ES-I3 (cell line): ENCODE measurements around the gene ATG7.
"Not testable (repeated sequence)": the region's sequence is repeated elsewhere in the genome, so short reads cannot be mapped to it uniquely, and the experiment has no call there.

Source experiments
- H3K36me3 ChIP-seq: 2 replicates; pipeline ENCODE4 v1.6.1; 2013; ENCODE audit warnings: mild to moderate bottlenecking, low read length, control low read depth, moderate library complexity; ENCODE audit not compliant: insufficient read depth
- H3K4me1 ChIP-seq: 2 replicates; pipeline ENCODE4 v1.6.1; 2013; ENCODE audit warnings: mild to moderate bottlenecking, control low read depth, low read length; ENCODE audit not compliant: insufficient read depth
- H3K9ac ChIP-seq: 2 replicates; pipeline ENCODE4 v1.6.1; 2013; ENCODE audit warnings: low read depth, mild to moderate bottlenecking, low read length, moderate library complexity
- H3K9me3 ChIP-seq: 2 replicates; pipeline ENCODE4 v1.6.1; 2013; ENCODE audit warnings: mild to moderate bottlenecking, low read length, moderate library complexity; ENCODE audit not compliant: control insufficient read depth, insufficient read depth

The ATG7 gene

GRCh38 chr3:11244121-11244677, 28.0 kb upstream of the ATG7 start:
- Histone ChIP-seq H3K36me3 (no peaks in the 10 kb centered on the region), H3K4me1 (no peaks in the 10 kb centered on the region), H3K9me3 (no peaks in the 10 kb centered on the region), H3K9ac (no peak overlapping the region)

DNA sequence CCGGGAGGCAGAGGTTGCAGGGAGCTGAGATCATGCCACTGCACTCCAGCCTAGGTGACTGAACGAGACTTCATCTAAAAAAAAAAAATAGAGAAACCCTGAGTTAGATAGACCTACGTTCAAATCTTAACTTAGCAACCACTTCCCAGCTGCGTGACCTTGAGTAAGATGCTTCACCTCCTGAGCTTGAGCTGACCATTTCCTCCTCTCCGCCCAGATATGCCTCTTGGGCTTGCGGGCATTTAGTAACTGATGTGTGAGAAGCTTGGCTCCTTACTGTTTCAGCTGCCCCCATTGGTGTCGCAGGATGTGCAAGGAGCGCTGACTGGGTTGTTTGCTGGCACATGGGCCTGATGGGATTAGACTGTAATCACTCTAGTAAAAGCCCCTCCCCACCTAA, 26.9 kb upstream of the ATG7 start:
- Histone ChIP-seq H3K4me1 (no peaks in the 10 kb centered on the region), H3K36me3 (no peaks in the 10 kb centered on the region), H3K9me3 (no peaks in the 10 kb centered on the region), H3K9ac (no peak overlapping the region)

- H3K9ac ChIP-seq, result no peak overlapping the region
- H3K4me1 ChIP-seq, result no peaks in the 10 kb centered on the region
- no peaks in the 10 kb centered on the region for H3K36me3 ChIP-seq
- no peaks in the 10 kb centered on the region for H3K9me3 ChIP-seq
Observed at GRCh38 chr3:11245827-11246662, 26.2 kb upstream of the ATG7 start.

DNA sequence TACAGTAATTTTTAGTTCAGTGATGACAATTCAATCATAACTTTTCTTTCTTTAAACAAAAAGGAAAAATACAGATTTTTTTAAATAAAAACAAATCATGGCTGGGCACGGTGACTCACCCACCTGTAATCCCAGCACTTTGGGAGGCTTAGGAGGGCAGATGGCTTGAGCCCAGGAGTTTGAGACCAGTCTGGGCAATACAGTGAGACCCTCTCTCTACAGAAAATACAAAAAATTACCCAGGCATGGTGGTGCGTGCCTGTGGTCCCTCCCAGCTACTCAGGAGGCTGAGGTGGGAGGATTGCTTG, 25.6 kb upstream of the ATG7 start:
- no peaks in the 10 kb centered on the region for H3K36me3 ChIP-seq

DNA sequence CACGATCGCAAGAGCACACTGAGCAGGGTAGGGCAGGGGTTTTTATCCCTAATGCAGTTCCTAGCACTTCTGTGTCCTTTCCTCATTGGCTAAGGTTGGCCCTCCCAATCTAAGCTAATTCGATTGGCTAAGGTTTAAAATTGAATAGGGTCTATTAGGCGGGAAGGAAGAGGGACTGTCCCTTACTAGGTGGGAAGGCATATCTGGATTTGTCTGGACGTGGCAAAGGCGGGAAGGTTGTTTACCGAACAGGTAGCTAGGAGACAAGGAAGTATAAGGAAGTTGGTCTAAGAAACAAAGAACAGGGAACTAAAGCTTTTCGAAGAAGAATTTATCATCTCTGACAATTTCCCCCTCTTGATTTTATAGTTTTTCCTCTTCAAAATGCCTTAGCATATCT, 24.8 kb upstream of the ATG7 start:
- H3K9ac ChIP-seq, result no peak overlapping the region
- H3K36me3 ChIP-seq, result no peaks in the 10 kb centered on the region
- no peaks in the 10 kb centered on the region for H3K9me3 ChIP-seq
- no peaks in the 10 kb centered on the region for H3K4me1 ChIP-seq

More for the DNA sequence above, 25.6 kb upstream of the ATG7 start:
- no peaks in the 10 kb centered on the region for H3K4me1 ChIP-seq
- no peaks in the 10 kb centered on the region for H3K9me3 ChIP-seq
- no peak overlapping the region for H3K9ac ChIP-seq

- Histone ChIP-seq H3K9me3 (no peaks in the 10 kb centered on the region), H3K36me3 (no peaks in the 10 kb centered on the region), H3K9ac (no peak overlapping the region), H3K4me1 (no peaks in the 10 kb centered on the region)
Observed at GRCh38 chr3:11248596-11248995, 23.6 kb upstream of the ATG7 start.

- Histone ChIP-seq H3K9me3 (no peaks in the 10 kb centered on the region), H3K9ac (no peak overlapping the region), H3K36me3 (no peaks in the 10 kb centered on the region), H3K4me1 (no peaks in the 10 kb centered on the region)
Observed at GRCh38 chr3:11250902-11251806, 21.0 kb upstream of the ATG7 start.

DNA sequence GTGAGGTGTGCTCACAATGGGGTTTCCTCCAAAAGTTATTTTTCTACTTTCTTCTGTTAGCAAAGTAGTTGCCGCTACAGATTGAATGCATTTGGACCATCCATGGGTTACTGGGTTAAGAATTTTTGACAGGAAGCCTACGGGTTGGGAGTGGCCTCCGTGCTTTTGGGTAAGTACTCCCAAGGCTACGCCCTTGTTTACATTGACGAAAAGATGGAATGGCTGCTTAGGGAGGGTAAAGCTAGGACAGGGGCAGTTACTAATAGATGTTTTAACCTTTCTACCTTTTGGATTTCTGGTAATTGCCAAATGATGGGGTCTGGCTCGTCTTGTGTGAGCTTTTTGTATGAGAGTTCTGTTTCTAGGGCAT, 20.4 kb upstream of the ATG7 start:
- Histone ChIP-seq H3K36me3 (no peaks in the 10 kb centered on the region), H3K4me1 (no peaks in the 10 kb centered on the region), H3K9ac (no peak overlapping the region), H3K9me3 (no peaks in the 10 kb centered on the region)

- Histone ChIP-seq H3K4me1 (no peaks in the 10 kb centered on the region), H3K9me3 (no peaks in the 10 kb centered on the region), H3K9ac (no peak overlapping the region), H3K36me3 (no peaks in the 10 kb centered on the region)
Observed at GRCh38 chr3:11254876-11255275, 17.3 kb upstream of the ATG7 start.

DNA sequence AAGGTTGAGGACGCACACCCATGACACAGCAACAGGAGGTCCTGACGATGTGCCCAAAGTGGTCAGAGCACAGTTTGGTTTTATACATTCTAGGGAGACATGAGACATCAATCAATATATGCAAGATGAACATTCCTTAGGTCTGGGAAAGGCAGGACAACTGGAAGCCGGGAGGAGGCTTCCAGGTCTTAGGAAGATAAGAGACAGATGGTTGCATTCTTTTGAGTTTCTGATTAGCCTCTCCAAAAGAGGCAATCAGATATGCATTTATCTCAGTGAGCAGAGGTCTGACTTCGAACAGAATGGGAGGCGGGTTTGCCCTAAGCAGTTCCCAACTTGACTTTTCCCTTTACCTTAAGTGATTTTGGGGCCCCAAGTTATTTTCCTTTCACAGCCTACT, 16.7 kb upstream of the ATG7 start:
- H3K9ac ChIP-seq, H3K9me3 ChIP-seq, H3K4me1 ChIP-seq, H3K36me3 ChIP-seq: not testable (repeated sequence)

GRCh38 chr3:11258958-11259357, 13.2 kb upstream of the ATG7 start:
- Histone ChIP-seq H3K36me3 (no peaks in the 10 kb centered on the region), H3K9me3 (no peaks in the 10 kb centered on the region)

DNA sequence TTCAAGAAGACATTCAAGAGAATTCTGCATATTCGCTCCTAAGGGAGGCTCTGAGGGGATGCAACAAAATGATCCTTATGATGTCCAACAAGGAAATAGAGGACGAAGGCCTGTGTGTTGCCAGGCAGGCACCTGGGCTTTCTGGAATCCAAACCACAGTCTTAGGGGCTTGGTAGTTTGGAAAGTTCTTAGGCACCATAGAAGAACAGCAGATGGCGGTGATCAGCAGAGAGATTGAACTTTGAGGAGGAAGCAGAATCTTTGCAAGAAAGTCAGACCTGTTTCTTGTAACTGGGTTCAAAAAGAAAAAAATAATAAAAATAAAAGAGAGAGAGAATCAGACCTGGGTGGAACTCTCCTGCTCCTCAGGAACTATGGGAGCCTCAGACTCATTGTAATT, 11.7 kb upstream of the ATG7 start:
- no peaks in the 10 kb centered on the region for H3K36me3 ChIP-seq
- H3K4me1 ChIP-seq, result no peaks in the 10 kb centered on the region
- no peaks in the 10 kb centered on the region for H3K9me3 ChIP-seq

More at GRCh38 chr3:11258958-11259357, 13.2 kb upstream of the ATG7 start:
- H3K9ac ChIP-seq, result no peak overlapping the region
- H3K4me1 ChIP-seq, result no peaks in the 10 kb centered on the region

DNA sequence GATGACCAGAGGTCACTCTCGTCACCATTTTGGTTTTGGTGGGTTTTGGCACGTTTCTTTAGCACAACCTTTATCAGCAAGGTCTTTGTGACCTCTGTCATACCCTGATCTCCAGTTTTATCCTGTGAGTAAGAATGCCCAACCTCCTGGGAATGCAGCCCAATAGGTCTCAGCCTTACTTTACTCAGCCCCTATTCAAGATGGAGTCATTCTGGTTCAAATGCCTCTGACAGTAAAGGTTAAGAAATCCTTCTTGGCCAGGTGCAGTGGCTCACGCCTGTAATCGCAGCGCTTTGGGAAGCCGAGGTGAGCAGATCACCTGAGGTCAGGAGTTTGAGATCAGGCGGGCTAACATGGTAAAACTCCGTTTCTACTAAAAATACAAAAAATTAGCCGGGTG, 3.2 kb upstream of the ATG7 start:
- no peaks in the 10 kb centered on the region for H3K36me3 ChIP-seq
- H3K9me3 ChIP-seq, result no peaks in the 10 kb centered on the region
- H3K4me1 ChIP-seq, result peaks cover 5% of the 10 kb centered on the region; the same call in 1 of the 2 replicates
- H3K9ac ChIP-seq, result no peak overlapping the region

More for the DNA sequence above, 11.7 kb upstream of the ATG7 start:
- H3K9ac ChIP-seq, result no peak overlapping the region

GRCh38 chr3:11272906-11273574, 843 bp downstream of the ATG7 start:
- H3K9ac ChIP-seq, result peak overlapping the region; percentile 75
- peaks cover 5% of the 10 kb centered on the region; the same call in 1 of the 2 replicates for H3K4me1 ChIP-seq
- H3K9me3 ChIP-seq, result no peaks in the 10 kb centered on the region; the same call in 1 of the 2 replicates
- no peaks in the 10 kb centered on the region for H3K36me3 ChIP-seq
